Prostate gland (tissue), 2 donors: ENCODE results near the gene CDX4. TPM values are rescaled to one million over a fixed set of nuclear protein-coding genes. Genes with fewer than 3 reads are reported as not detected.
A peak's percentile ranks its signal among the peaks of the same experiment; 100 is the strongest.

Experiments used
- DNase-seq: peaks from one replicate; pipeline ENCODE4 v3.0.0-alpha.2; 2019; ENCODE audit warnings: low spot score
- H3K27ac ChIP-seq, 2 donors: fragments of 200-600 bp; sonication (generic); 2 replicates each; pipeline ENCODE4 v1.5.1; 2017 to 2019
- H3K27me3 ChIP-seq: fragments of 200-600 bp; sonication (generic); replicated peaks from 2 replicates; pipeline ENCODE4 v1.5.1; 2019; ENCODE audit not compliant: insufficient read depth
- H3K36me3 ChIP-seq, 2 donors: fragments of 200-600 bp; sonication (generic); 1 replicate in 1 of 2; 2 replicates in 1 of 2; pipeline versions ENCODE4 v1.5.1 to v1.8.1; 2017 to 2019
- H3K4me1 ChIP-seq: fragments of 200-600 bp; sonication (generic); replicated peaks from 2 replicates; pipeline ENCODE4 v1.5.1; 2019
- H3K4me3 ChIP-seq, 2 donors: fragments of 200-600 bp; sonication (generic); 2 replicates each; pipeline ENCODE4 v1.5.1; 2017 to 2019
- H3K9me3 ChIP-seq: fragments of 200-600 bp; sonication (generic); 2 replicates; pipeline ENCODE4 v1.5.1; 2017
- CTCF ChIP-seq, 4 experiments: fragments of 200-600 bp in 2 of 4; fragments of 450-650 bp in 2 of 4; sonication (generic) in 2 of 4; IDR thresholded peaks; 1 replicate in 3 of 4; 2 replicates in 1 of 4; pipeline ENCODE4 v1.5.1; 2016 to 2019; ENCODE audit warnings: antibody characterized with exemption in 4 of 4, mild to moderate bottlenecking in 2 of 4, moderate library complexity in 2 of 4
- POLR2A ChIP-seq: fragments of 450-650 bp; IDR thresholded peaks from one replicate; pipeline ENCODE4 v1.6.1; 2016; ENCODE audit warnings: antibody characterized with exemption, mild to moderate bottlenecking
- POLR2AphosphoS5 ChIP-seq: sonication (generic); formaldehyde crosslinking; IDR thresholded peaks from one replicate; pipeline ENCODE4 v1.6.1; 2017; ENCODE audit warnings: antibody characterized with exemption
- WGBS: methylation state at CpG from one replicate; pipeline ENCODE4 v1.1.5; 2018; 5-methylcytosine and 5-hydroxymethylcytosine counted together
- intact Hi-C: fragments of 100-400 bp; cut with DNase I; formaldehyde crosslinking; loops from one replicate; pipeline ENCODE4 v1.14.2; 2022
- total RNA-seq, 2 donors: library from RNA; depleted of rRNA; stranded (reverse); fragments of >200 nt; gene quantifications; one replicate each; pipeline ENCODE4 v1.1.0, GENCODE V29; 2016

CDX4 gene
- total RNA-seq = under 1 TPM in 1 of 2 donors, not detected in 1; 0.45 TPM

- no peak for DNase-seq
- TF ChIP-seq POLR2A = no peak
- TF ChIP-seq POLR2AphosphoS5 = no peak
- no peak for TF ChIP-seq CTCF (IDR thresholded peaks at IDR 0.05)
- 36% methylated on average over 7 of the region's 7 CpGs for WGBS
Observed at GRCh38 chrX:73446831-73447230, at the start of gene CDX4. CDX4 (plus strand) TSS chrX:73447053; CDS start chrX:73447254, 201 bp downstream.

GRCh38 chrX:73398185-73398914, 48.5 kb upstream of the CDX4 start:
- 69% methylated on average over 2 of the region's 2 CpGs for WGBS
- no peaks in the 10 kb centered on the region for H3K27me3 ChIP-seq
- TF ChIP-seq CTCF (IDR thresholded peaks at IDR 0.05) (no peak), POLR2A (no peak), POLR2AphosphoS5 (no peak)
- H3K36me3 ChIP-seq = no peaks in the 10 kb centered on the region
- intact Hi-C loops = no loop called here
- H3K4me1 ChIP-seq = no peaks in the 10 kb centered on the region
- no peak for DNase-seq
- H3K4me3 ChIP-seq = no peak overlapping the region
- H3K9me3 ChIP-seq = no peaks in the 10 kb centered on the region
- H3K27ac ChIP-seq = no peak overlapping the region

More at GRCh38 chrX:73446831-73447230, at the start of gene CDX4:
- H3K27ac ChIP-seq = no peak within 1 kb of the TSS
- no peaks in the 10 kb centered on the region for H3K36me3 ChIP-seq
- no peaks in the 10 kb centered on the region for H3K9me3 ChIP-seq
- intact Hi-C loops = no loop called here
- H3K27me3 ChIP-seq = no peaks in the 10 kb centered on the region
- H3K4me1 ChIP-seq = no peaks in the 10 kb centered on the region
- no peak within 1 kb of the TSS for H3K4me3 ChIP-seq

- no peak for DNase-seq
- no peak overlapping the region for H3K27ac ChIP-seq
- no peaks in the 10 kb centered on the region for H3K36me3 ChIP-seq
- no peak overlapping the region for H3K4me3 ChIP-seq
- intact Hi-C loops = no loop called here
- 72% methylated on average over 4 of the region's 4 CpGs for WGBS
- no peaks in the 10 kb centered on the region for H3K27me3 ChIP-seq
- H3K9me3 ChIP-seq = no peaks in the 10 kb centered on the region
- TF ChIP-seq POLR2A = no peak
- no peak for TF ChIP-seq POLR2AphosphoS5
- TF ChIP-seq CTCF (IDR thresholded peaks at IDR 0.05) = no peak
- no peaks in the 10 kb centered on the region for H3K4me1 ChIP-seq
Observed at GRCh38 chrX:73400136-73400748, 46.6 kb upstream of the CDX4 start.

- H3K9me3 ChIP-seq = no peaks in the 10 kb centered on the region
- H3K27me3 ChIP-seq = no peaks in the 10 kb centered on the region
- no peaks in the 10 kb centered on the region for H3K4me1 ChIP-seq
- H3K27ac ChIP-seq = no peak overlapping the region
- intact Hi-C loops = no loop called here
- no peak overlapping the region for H3K4me3 ChIP-seq
- H3K36me3 ChIP-seq = no peaks in the 10 kb centered on the region
- DNase-seq = peak; percentile 4
- WGBS = 3% methylated on average over 5 of the region's 9 CpGs
- no peak for TF ChIP-seq CTCF (IDR thresholded peaks at IDR 0.05)
Observed at GRCh38 chrX:73401591-73402266, 45.1 kb upstream of the CDX4 start.
